ENCODE results near the gene AGRP.

Gene AGRP

GRCh38 chr16:67483150-67483549, at the start of gene AGRP:
Gene AGRP, minus strand, starts transcription at chr16:67483547. Its CDS starts 149 bp downstream, at chr16:67483398.
- H3K27ac ChIP-seq: no peak within 1 kb of the TSS
- no peak within 1 kb of the TSS for H3K4me3 ChIP-seq (ENCODE audit: low read depth, low read length)
- H3K36me3 ChIP-seq (replicated peaks): no peaks in the 10 kb centered on the region
- no peak for DNase-seq
- TF ChIP-seq CTCF (IDR thresholded peaks at IDR 0.05; ENCODE audit: low read depth, low read length, missing control alignments): no peak
- in situ Hi-C loops (cut with HindIII; ENCODE audit: low pct_ligation_motif_present, low sequenced_read_pairs): no loop called here
- no peaks in the 10 kb centered on the region for H3K27me3 ChIP-seq (replicated peaks)

- in situ Hi-C loops (cut with HindIII; ENCODE audit: low pct_ligation_motif_present, low sequenced_read_pairs): no loop called here
- TF ChIP-seq CTCF (IDR thresholded peaks at IDR 0.05; ENCODE audit: low read depth, low read length, missing control alignments): no peak
- Histone ChIP-seq H3K36me3 (replicated peaks) (no peaks in the 10 kb centered on the region), H3K27me3 (replicated peaks) (no peaks in the 10 kb centered on the region), H3K4me3 (ENCODE audit: low read depth, low read length) (no peak overlapping the region), H3K27ac (no peak overlapping the region)
- DNase-seq: no peak
Observed at GRCh38 chr16:67531247-67531646, 47.9 kb upstream of the AGRP start.

- Histone ChIP-seq H3K36me3 (replicated peaks) (no peaks in the 10 kb centered on the region), H3K4me3 (ENCODE audit: low read depth, low read length) (peak overlapping the region; percentile 78), H3K27me3 (replicated peaks) (no peaks in the 10 kb centered on the region), H3K27ac (peak overlapping the region; percentile 76)
- in situ Hi-C loops (cut with HindIII; ENCODE audit: low pct_ligation_motif_present, low sequenced_read_pairs): no loop called here
- peak; percentile 68 for DNase-seq
- no peak for TF ChIP-seq CTCF (IDR thresholded peaks at IDR 0.05; ENCODE audit: low read depth, low read length, missing control alignments)
Observed at GRCh38 chr16:67530013-67530939, 46.9 kb upstream of the AGRP start.

- no peak for TF ChIP-seq CTCF (IDR thresholded peaks at IDR 0.05; ENCODE audit: low read depth, low read length, missing control alignments)
- Histone ChIP-seq H3K4me3 (ENCODE audit: low read depth, low read length) (peak overlapping the region; percentile 78), H3K36me3 (replicated peaks) (no peaks in the 10 kb centered on the region), H3K27ac (peak overlapping the region; percentile 76), H3K27me3 (replicated peaks) (no peaks in the 10 kb centered on the region)
- DNase-seq: no peak
- in situ Hi-C loops (cut with HindIII; ENCODE audit: low pct_ligation_motif_present, low sequenced_read_pairs): no loop called here
Observed at GRCh38 chr16:67529582-67530012, 46.2 kb upstream of the AGRP start.

GRCh38 chr16:67528870-67529581, 45.7 kb upstream of the AGRP start:
- Histone ChIP-seq H3K27me3 (replicated peaks) (no peaks in the 10 kb centered on the region), H3K27ac (peak overlapping the region; percentile 76), H3K4me3 (ENCODE audit: low read depth, low read length) (peak overlapping the region; percentile 78), H3K36me3 (replicated peaks) (no peaks in the 10 kb centered on the region)
- TF ChIP-seq CTCF (IDR thresholded peaks at IDR 0.05; ENCODE audit: low read depth, low read length, missing control alignments): no peak
- no peak for DNase-seq
- in situ Hi-C loops (cut with HindIII; ENCODE audit: low pct_ligation_motif_present, low sequenced_read_pairs): no loop called here

Data from brain microvascular endothelial cell (primary cell).